Activated CD4-positive, alpha-beta T cell treated with anti-CD3 and anti-CD28 coated beads for 24 hours (primary cell): ENCODE results near the gene CNN2.
A peak's percentile ranks its signal among the peaks of the same experiment; 100 is the strongest.

Experiments used
- DNase-seq, 2 donors: peaks; one replicate each; pipeline ENCODE4 v3.0.0-alpha.2; 2020; ENCODE audit warnings: low read depth in 2 of 2

The CNN2 gene

GRCh38 chr19:1065606-1066109, 39.2 kb downstream of the CNN2 start:
- no peak for DNase-seq

- no peak for DNase-seq
Measured at GRCh38 chr19:1066251-1066747, 39.9 kb downstream of the CNN2 start.

GRCh38 chr19:1066748-1067340, 40.4 kb downstream of the CNN2 start, which contains the start of gene ARHGAP45:
Gene ARHGAP45, plus strand, starts transcription at chr19:1067167. Its CDS starts 239 bp downstream, at chr19:1067406.
- peak; percentile 69 to 73 for DNase-seq

GRCh38 chr19:1067341-1067957, 41.0 kb downstream of the CNN2 start:
- no peak for DNase-seq

GRCh38 chr19:1068009-1069001, 41.9 kb downstream of the CNN2 start:
- DNase-seq, result no peak

GRCh38 chr19:1069009-1069779, 42.8 kb downstream of the CNN2 start:
- DNase-seq, result no peak

- DNase-seq, result no peak
Measured at GRCh38 chr19:1070576-1070930, 44.1 kb downstream of the CNN2 start.

- no peak for DNase-seq
Measured at GRCh38 chr19:1070931-1071791, 44.8 kb downstream of the CNN2 start.

- DNase-seq, result no peak
Measured at GRCh38 chr19:1072371-1073015, 46.1 kb downstream of the CNN2 start.

GRCh38 chr19:1073063-1073955, 46.9 kb downstream of the CNN2 start:
- no peak for DNase-seq

GRCh38 chr19:1073956-1074517, 47.6 kb downstream of the CNN2 start:
- no peak for DNase-seq

- peak; percentile 70 to 79 for DNase-seq
Measured at GRCh38 chr19:1074544-1075283, 48.3 kb downstream of the CNN2 start.

GRCh38 chr19:1076046-1076386, 49.6 kb downstream of the CNN2 start:
- no peak for DNase-seq

GRCh38 chr19:1076951-1077350, 50.5 kb downstream of the CNN2 start:
- peak; percentile 83 to 85 for DNase-seq

- peak in 1 of 2 donors; percentile 76 for DNase-seq
Measured at GRCh38 chr19:1079566-1080111, 53.2 kb downstream of the CNN2 start.

GRCh38 chr19:1080360-1081161, 54.2 kb downstream of the CNN2 start:
- DNase-seq, result no peak
